GM12891 (cell line): ENCODE measurements around the gene ZNF506.
A peak's percentile ranks its signal among the peaks of the same experiment; 100 is the strongest.

ENCODE experiments used
- DNase-seq: peaks from one replicate; pipeline ENCODE4 v3.0.0; 2011; ENCODE audit warnings: low spot score; ENCODE audit not compliant: insufficient read length
- FAIRE-seq: peaks from 2 replicates; lab custom pipeline; 2011; peaks lifted over from hg19 to GRCh38; lab: Jason Lieb, UNC
- PAX5 ChIP-seq: IDR thresholded peaks from 2 replicates; pipeline ENCODE4 v1.6.1; 2011; ENCODE audit warnings: low read length, moderate library complexity, mild to moderate bottlenecking; ENCODE audit not compliant: insufficient read depth, severe bottlenecking
- POLR2A ChIP-seq: IDR thresholded peaks from 2 replicates; pipeline ENCODE4 v1.6.1; 2011; ENCODE audit warnings: low read depth, low read length, control low read depth
- POLR2AphosphoS5 ChIP-seq: IDR thresholded peaks from 2 replicates; pipeline ENCODE4 v1.6.1; 2011; ENCODE audit warnings: low read depth, low read length, control low read depth
- POU2F2 ChIP-seq: IDR thresholded peaks from 2 replicates; pipeline ENCODE4 v1.6.1; 2011; ENCODE audit warnings: low read depth, mild to moderate bottlenecking, control low read depth, low read length, moderate library complexity
- SPI1 ChIP-seq: IDR thresholded peaks from 2 replicates; pipeline ENCODE4 v1.6.1; 2011; ENCODE audit warnings: low read depth, low read length, control low read depth
- TAF1 ChIP-seq: IDR thresholded peaks from 2 replicates; pipeline ENCODE4 v1.6.1; 2011; ENCODE audit warnings: low read depth, low read length, control low read depth

Gene ZNF506

DNA sequence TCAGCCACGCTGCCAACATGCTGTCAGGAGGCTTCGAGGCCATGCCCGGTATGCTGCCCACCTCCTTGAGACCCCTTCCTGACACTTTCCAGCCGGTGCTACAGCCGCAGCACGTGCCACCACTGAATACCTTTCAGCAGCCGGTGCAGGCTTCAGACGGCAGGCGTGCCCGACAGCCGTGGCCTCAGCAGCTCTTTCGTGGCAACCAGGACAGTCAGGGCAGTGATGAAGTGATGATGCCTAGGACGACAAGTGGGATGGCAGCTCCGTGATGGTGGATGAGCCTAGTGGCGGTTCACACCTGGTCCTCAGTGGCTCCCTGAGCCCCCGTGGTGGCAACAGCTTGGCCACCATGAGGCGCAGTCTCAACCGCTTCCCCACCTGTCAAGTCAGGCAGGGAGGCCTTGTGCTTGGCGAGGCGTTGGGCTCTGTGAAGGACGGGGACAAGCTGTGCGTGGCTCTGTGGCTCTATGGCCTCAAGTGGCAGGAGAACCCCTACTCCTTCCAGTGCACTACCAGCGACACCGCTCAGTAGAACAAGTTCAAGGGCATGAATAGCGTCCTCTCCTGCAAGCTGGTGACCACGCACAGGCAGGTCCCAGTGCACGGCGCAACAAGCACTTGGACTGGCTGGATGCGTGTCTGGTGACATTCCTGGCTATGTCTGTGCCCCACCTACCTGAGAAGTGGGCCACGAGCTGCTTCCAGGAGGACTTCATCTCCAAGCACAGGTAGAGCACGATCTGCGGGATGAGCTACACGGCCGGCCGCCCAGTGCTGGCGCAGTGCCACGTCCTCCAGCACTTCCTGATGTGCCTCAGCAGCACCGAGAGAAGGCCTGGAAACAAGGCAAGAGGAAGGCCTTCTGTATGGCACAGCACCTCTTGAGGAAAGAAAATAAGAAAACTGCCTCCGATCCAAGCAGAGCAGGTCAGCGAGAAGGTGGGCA, 70.4 kb downstream of the ZNF506 start:
- DNase-seq, result no peak

DNA sequence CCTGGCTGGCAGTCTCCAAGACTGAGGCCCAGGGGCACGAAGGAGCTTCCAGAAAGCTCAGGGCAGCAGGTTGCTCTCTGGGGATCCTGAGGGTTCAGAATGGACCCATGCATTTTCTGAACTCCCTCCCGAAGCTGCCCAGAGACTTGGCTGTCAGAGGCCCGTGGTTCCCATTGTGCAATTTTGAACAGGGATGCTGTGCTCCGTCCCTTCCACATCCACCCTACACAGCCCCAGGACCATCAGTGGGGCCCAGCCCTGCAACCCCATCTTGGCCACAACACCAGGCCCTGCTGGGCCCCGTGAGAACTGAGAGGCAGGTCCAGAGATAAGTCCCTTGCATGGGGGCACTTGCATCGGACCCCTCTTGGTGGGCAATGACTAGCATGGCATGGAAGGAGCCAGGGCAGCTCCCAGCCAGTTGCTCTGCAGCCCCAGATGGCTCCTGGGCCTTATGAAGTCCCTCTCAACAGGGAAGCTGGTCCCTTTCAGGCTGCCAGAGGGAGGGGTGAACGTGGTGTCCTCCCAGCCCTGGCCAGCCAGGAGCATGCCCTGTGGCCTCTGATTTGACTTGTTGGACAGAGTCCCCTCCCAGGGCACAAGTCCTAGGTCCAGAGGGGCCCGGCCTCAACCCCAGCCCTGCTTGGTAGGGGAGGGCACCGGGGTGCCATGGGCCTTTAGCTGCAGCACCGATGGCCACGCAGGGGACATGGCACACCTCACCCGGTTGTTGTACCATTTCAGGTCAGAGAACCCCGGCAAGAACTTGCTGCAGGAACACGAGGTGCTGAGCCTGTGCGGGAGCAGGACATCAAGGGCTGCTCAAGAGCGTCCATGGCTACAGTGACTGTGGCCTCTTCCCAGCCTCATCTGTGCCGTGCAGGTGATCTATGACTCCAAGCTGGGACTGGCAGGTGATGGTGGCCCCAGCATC, 71.4 kb downstream of the ZNF506 start:
- no peak for TF ChIP-seq POU2F2
- no peak for TF ChIP-seq POLR2A
- TF ChIP-seq POLR2AphosphoS5, result no peak
- TF ChIP-seq TAF1, result no peak
- no peak for TF ChIP-seq SPI1
- no peak for TF ChIP-seq PAX5
- no peak for FAIRE-seq
- DNase-seq, result peak; percentile 8

More for the DNA sequence above, 70.4 kb downstream of the ZNF506 start:
- TF ChIP-seq POLR2A (no peak), PAX5 (no peak), POU2F2 (no peak), SPI1 (no peak), TAF1 (no peak), POLR2AphosphoS5 (no peak)
- FAIRE-seq, result no peak

DNA sequence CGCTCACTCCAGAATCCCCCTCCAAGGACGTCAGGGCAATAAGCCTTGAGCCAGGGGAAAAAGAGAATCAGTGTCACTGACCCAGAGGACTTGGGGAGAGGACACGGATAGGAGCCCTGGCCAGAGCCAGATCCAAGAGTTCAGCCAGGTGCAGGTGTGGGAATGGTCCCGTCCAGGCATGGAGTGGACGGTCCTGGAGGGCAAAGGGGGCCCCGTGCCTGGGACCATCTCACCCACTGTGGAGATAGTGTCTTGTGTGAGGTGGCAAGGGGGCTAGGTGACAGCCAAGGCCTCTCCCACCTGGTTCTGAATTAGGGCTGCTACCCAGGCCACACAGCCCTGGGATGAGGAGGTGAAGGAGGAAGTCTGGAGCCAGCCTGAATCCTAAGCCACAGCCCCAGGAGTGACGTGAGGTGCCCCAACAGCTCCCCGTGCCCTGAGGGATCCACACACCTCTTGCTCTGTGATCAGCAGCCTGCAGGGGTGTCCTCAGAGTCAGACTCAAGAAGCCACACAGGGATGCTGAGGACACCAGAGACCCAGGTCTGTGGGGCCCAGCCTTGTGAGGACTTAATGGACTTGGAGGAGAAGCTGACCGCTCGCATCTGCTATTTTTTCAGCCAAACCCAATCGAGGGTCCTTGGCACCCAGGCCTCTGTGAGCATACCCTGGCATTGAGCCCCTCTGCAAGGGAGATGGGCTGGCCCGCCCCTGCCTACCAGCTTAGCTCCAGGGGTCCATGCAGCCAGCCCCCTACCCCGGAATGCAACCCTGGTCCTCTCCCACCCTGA, 72.2 kb downstream of the ZNF506 start:
- DNase-seq, result peak; percentile 9
- no peak for TF ChIP-seq TAF1
- TF ChIP-seq POU2F2, result no peak
- TF ChIP-seq SPI1, result no peak
- no peak for TF ChIP-seq POLR2AphosphoS5
- TF ChIP-seq POLR2A, result no peak
- TF ChIP-seq PAX5, result no peak
- no peak for FAIRE-seq

DNA sequence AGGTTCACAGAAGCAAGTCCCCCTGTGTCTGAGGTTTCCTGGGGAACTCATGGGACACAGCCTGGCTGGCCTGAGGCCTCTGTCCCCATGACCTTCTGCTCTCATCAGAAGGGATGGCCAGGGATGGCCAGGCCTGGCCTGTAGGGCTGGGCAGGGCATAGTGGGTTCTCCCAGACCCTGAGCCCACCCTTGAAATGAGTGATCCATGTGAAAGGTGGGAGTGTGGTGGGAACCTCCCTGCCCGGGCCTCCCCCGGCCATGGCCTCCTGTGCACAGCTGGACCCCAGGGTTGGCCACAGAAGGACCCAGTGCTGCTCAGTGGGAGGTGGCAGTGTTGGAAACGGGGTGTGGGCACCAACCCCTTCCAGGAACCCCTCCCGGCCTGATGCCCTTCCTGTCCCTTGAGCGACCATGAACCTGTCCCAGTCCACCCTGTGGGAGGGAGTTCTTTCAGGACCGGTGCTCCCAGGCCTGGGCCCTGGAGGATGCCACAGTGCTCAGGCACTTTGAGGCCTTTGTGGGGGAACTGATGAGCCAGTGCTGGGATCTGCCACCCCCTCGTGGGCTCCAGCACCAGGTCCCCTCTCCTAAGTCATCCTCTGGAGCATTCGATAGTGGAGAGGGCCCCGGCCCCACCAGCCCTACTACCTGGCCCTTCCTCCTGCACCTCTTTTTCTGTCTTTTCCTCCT, 73.2 kb downstream of the ZNF506 start:
- no peak for TF ChIP-seq POLR2A
- no peak for TF ChIP-seq POU2F2
- TF ChIP-seq PAX5, result no peak
- no peak for TF ChIP-seq TAF1
- no peak for TF ChIP-seq SPI1
- TF ChIP-seq POLR2AphosphoS5, result no peak
- peak; percentile 11 for DNase-seq
- no peak for FAIRE-seq

DNA sequence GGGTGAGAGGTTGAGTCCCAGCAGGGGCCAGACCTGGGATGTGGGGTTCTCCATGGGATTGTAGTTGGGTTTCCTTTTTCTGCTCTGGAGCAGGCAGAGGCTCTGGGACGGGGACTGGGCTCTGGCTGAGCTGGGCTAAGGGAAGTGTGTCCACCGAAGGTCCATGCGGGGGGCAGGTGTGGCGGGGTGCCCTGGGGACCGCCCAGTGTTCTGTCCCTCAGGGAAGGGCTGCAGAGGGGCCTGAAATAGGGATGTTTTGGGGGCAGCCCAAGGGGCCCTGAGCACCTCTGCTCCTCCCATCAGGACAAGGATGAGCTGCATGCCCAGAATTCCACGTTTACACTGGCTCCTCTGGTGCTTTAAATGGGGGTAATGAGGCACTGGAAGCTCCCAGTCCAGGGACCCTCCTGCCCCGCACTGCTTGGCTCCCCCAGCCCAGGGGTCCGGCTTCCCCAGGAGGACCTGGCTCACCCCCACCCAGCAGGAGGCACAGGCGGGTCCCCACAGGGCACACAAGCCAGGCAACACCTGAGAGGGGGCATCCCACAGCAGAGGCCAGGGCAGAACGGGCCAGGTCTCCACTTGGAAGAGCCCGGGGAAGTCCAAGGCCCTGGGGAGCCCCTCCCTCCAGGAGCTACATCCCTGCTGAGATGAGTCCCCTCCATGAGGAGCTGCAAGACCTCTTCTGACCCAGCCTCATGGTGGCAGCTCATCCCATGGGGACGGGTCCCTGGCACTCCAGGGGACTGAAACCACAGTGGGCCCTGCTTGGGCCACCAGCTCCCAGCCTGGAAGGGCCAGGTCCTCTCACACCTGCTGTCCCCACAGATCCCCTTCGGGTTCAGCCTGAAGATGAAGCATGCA, 74.0 kb downstream of the ZNF506 start:
- peak; percentile 15 for DNase-seq
- FAIRE-seq, result no peak
- TF ChIP-seq TAF1, result no peak
- no peak for TF ChIP-seq PAX5
- no peak for TF ChIP-seq POLR2A
- TF ChIP-seq POLR2AphosphoS5, result no peak
- TF ChIP-seq POU2F2, result no peak

DNA sequence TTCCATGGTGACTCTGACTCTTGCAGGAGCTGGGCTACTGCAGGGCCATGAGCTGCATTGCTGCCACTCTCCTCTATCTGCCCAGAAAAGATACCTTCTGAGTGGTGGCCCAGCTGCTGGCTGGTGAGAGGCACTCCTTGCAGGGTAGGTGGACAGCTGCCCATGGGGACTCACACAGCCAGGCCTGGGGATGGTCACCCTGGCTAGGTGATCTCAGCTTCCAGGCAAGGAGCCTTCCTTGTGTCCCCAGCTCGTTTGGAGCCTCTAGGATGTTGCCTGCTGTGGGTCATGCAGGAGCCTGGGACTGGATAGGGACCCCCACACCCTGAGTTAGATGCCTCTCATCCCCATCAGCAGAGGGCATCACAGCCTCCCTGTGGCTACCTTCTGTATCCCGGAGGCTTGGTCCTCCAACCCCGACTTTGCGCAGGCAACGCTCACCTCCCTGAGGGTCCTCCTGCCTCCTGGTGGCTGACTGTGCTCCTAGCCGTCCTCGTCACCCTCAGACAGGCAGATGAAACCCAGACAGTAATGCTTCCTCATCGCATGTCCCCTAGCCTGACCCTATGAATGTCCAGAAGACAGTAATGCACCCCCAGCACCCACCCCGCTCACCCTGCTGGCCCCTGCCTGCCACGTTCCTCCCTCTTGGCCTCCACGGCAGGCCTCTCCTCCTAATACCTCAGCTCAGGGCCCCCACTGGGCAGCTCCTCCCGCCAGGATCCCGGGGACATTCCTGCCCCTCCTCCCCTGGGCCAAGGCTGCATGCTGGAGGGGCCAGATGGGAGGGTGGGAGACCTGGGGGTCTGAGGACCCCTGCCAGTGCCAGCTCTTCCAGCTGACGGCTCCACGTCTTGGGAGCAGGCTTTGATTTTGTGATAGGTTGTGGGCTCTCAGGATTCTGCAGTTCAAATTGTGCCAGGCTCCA, 75.0 kb downstream of the ZNF506 start:
- FAIRE-seq (no peak), DNase-seq (peak; percentile 11)
- no peak for TF ChIP-seq POU2F2
- no peak for TF ChIP-seq SPI1
- no peak for TF ChIP-seq TAF1
- no peak for TF ChIP-seq POLR2A
- no peak for TF ChIP-seq PAX5
- TF ChIP-seq POLR2AphosphoS5, result no peak
